Cardiac muscle cell (in vitro differentiated cells and primary cell): ENCODE data around the gene DHX40. TPM values are rescaled to one million over a fixed set of nuclear protein-coding genes. Genes with fewer than 3 reads are reported as not detected.

Experiments used
- DNase-seq, 2 donors: peaks; one replicate each; pipeline versions ENCODE4 v3.0.0 to v3.0.0-alpha.2; 2010 to 2017; ENCODE audit warnings: low read depth in 1 of 2, low spot score in 1 of 2
- H3K27ac ChIP-seq: fragments of 200-600 bp; sonication (generic); 2 replicates; pipeline ENCODE4 v1.5.1; 2016
- H3K27me3 ChIP-seq: fragments of 200-600 bp; sonication (generic); 2 replicates; pipeline ENCODE4 v1.6.0; 2016; ENCODE audit warnings: control low read depth
- H3K36me3 ChIP-seq: fragments of 200-600 bp; sonication (generic); 2 replicates; pipeline ENCODE4 v1.5.1; 2016; ENCODE audit warnings: control low read depth
- H3K4me1 ChIP-seq: fragments of 200-600 bp; sonication (generic); 2 replicates; pipeline ENCODE4 v1.8.1; 2017; ENCODE audit warnings: low read depth, mild to moderate bottlenecking, mixed run types
- H3K4me3 ChIP-seq: fragments of 200-600 bp; sonication (generic); 2 replicates; pipeline ENCODE4 v1.5.1; 2016; ENCODE audit warnings: mild to moderate bottlenecking
- H3K9me3 ChIP-seq: fragments of 200-600 bp; sonication (generic); 2 replicates; pipeline ENCODE4 v1.5.1; 2017; ENCODE audit warnings: low read depth, mild to moderate bottlenecking, control low read depth
- polyA plus RNA-seq: library from polyadenylated mRNA; unstranded; fragments of >200 nt; fragmentation: Nextera tagmentation; extraction: Ambion mirVana; gene quantifications from 2 replicates; pipeline ENCODE4 v1.2.1, GENCODE V29; 2016
- total RNA-seq: library from RNA; depleted of rRNA; stranded (reverse); fragments of >200 nt; gene quantifications from 2 replicates; pipeline ENCODE4 v1.2.3, GENCODE V29; 2016
- TF ChIP-seq, protein P1 (sequence below): IDR thresholded peaks from 2 replicates; pipeline ENCODE4 v1.5.1; 2012; ENCODE audit warnings: low read depth, mild to moderate bottlenecking, low read length

DHX40 gene
- total and polyA plus RNA-seq, 2 experiments from 2014 or later, result 35.4 to 53.0 TPM

DNA sequence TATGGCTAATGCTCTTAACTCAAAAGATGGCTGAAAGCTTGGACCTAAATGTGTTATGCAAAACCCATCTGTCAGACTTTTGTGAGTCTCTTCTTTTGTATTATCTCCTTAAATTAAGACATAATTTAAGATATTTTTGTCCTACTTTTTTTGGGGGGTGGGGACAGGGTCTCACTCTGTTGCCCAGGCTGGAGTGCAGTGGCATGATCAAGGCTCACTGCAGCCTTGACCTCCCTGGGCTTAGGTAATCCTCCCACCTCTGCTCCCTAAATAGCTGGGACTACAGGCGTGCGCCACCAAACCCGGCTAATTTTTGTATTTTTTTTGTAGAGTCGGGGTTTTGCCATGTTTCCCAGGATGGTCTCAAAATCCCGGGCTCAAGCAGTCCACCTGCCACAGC, 61.3 kb downstream of the DHX40 start:
- Histone ChIP-seq H3K4me3 (no peak overlapping the region), H3K4me1 (peaks cover 19% of the 10 kb centered on the region), H3K27ac (no peak overlapping the region), H3K9me3 (no peaks in the 10 kb centered on the region), H3K36me3 (no peaks in the 10 kb centered on the region), H3K27me3 (no peaks in the 10 kb centered on the region)
- TF ChIP-seq, protein P1, sequence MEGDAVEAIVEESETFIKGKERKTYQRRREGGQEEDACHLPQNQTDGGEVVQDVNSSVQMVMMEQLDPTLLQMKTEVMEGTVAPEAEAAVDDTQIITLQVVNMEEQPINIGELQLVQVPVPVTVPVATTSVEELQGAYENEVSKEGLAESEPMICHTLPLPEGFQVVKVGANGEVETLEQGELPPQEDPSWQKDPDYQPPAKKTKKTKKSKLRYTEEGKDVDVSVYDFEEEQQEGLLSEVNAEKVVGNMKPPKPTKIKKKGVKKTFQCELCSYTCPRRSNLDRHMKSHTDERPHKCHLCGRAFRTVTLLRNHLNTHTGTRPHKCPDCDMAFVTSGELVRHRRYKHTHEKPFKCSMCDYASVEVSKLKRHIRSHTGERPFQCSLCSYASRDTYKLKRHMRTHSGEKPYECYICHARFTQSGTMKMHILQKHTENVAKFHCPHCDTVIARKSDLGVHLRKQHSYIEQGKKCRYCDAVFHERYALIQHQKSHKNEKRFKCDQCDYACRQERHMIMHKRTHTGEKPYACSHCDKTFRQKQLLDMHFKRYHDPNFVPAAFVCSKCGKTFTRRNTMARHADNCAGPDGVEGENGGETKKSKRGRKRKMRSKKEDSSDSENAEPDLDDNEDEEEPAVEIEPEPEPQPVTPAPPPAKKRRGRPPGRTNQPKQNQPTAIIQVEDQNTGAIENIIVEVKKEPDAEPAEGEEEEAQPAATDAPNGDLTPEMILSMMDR, result no peak
- no peak for DNase-seq

DNA sequence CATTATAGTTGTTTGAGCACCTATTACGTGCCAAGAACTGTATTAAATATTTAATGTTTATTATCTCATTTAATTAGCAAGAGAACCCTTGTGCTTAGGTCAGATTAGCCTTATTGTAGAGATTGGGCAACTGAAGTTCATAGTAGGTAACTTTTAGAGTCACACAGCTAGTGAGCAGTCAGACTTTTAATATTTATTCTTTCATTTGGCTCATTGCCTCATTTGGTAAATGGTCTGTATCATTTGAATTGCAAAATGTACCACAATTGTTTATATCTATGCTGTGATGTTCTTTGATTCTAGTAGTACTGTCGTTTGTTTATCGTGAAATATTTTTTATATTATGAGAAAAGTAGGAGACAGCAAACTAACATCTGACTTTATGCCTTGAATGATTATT, 61.9 kb downstream of the DHX40 start:
- Histone ChIP-seq H3K27ac (no peak overlapping the region), H3K4me3 (no peak overlapping the region), H3K27me3 (no peaks in the 10 kb centered on the region), H3K36me3 (no peaks in the 10 kb centered on the region), H3K4me1 (peaks cover 14% of the 10 kb centered on the region), H3K9me3 (no peaks in the 10 kb centered on the region)
- DNase-seq, result no peak
- TF ChIP-seq, protein P1, result no peak

DNA sequence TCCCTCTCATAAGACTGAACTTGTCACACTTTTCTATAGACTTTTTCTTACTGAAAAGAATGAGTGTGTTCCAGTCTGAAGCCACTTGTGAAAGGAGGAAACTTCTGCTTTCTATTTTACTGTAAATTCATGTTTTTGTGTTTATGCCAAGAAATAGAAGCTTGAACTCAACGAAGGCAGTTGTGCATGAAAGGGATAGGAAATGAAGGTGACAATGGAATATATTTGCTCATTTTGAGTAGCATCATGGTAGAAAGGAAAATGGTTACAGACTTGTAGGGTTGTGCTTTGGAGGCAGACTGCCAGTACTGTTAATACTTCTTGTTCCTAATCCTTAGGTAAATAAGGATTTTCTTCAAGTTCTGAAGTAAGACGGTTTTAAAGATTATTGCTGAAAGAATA, 62.4 kb downstream of the DHX40 start:
- no peak overlapping the region for H3K27ac ChIP-seq

DNA sequence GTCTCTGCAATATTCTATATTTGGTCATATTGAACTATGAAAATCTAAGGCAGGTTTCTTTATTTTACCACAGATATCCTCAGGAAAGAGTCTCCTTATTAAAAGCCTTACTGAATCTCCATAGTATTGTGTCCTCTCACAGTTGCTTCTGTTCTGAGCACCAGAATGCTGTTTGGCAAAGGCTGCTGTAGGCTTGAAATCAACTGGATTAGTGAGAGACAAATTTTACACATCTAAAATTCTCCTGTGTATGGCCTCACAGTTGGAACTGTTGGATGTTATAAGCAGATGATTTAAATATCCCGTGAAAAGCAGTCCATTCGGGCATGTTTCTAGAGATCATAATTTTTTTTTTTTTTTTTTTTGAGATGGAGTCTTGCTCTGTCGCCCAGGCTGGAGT, 63.8 kb downstream of the DHX40 start:
- no peak for DNase-seq
- H3K4me3 ChIP-seq, result no peak overlapping the region
- TF ChIP-seq, protein P1, result no peak
- H3K9me3 ChIP-seq, result no peaks in the 10 kb centered on the region
- no peaks in the 10 kb centered on the region for H3K27me3 ChIP-seq
- no peak overlapping the region for H3K27ac ChIP-seq
- H3K36me3 ChIP-seq, result no peaks in the 10 kb centered on the region
- H3K4me1 ChIP-seq, result no peaks in the 10 kb centered on the region

More for the DNA sequence above, 62.4 kb downstream of the DHX40 start:
- Histone ChIP-seq H3K27me3 (no peaks in the 10 kb centered on the region), H3K4me1 (peaks cover 9% of the 10 kb centered on the region), H3K4me3 (no peak overlapping the region), H3K36me3 (no peaks in the 10 kb centered on the region), H3K9me3 (no peaks in the 10 kb centered on the region)
- DNase-seq, result no peak
- TF ChIP-seq, protein P1, result no peak

DNA sequence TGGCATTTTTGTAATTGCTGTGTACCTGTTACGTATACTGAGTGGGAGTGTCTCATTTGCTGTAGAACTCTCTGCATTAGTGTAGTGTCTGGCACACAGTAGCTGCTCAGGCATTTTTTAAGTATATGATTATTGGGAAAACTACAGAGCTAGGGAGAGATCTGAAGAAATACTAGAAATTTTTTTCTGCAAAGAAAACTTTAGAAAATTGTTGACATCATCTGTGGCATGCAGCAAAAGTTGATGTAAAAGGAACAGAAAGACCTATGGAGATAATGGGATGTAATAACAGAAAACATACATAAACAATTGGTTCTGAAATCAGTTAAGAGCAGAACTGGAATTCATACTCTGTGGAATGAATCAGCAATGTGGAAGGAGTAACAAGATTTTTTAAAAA, 65.9 kb downstream of the DHX40 start:
- Histone ChIP-seq H3K27ac (no peak overlapping the region), H3K9me3 (no peaks in the 10 kb centered on the region), H3K36me3 (no peaks in the 10 kb centered on the region), H3K27me3 (no peaks in the 10 kb centered on the region), H3K4me3 (no peak overlapping the region), H3K4me1 (no peaks in the 10 kb centered on the region)
- TF ChIP-seq, protein P1, result no peak
- no peak for DNase-seq

DNA sequence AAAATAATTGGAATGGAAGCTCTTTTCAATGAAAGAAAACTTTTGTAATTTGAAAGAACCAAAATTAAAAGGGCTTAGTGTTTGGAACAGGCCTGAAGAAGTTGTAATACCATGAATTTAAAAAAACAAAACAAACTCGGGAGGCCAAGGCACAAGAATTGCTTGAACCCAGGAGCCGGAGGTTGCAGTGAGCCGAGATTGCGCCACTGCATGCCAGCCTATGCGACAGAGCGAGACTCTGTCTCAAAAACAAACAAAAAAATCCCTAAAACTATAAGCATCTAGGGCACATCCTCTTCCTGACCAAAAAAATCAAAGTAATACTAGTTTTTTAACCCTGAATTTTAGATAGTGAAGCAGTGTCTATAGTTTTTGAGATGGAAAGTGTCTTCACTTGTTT, 67.0 kb downstream of the DHX40 start:
- TF ChIP-seq, protein P1, result no peak
- DNase-seq, result no peak
- Histone ChIP-seq H3K36me3 (no peaks in the 10 kb centered on the region), H3K9me3 (no peaks in the 10 kb centered on the region), H3K27me3 (no peaks in the 10 kb centered on the region), H3K27ac (no peak overlapping the region), H3K4me3 (no peak overlapping the region), H3K4me1 (no peaks in the 10 kb centered on the region)
